Astrocyte (in vitro differentiated cells and primary cell): Measurements from ENCODE around the gene METRN. TPM values are rescaled to one million over a fixed set of nuclear protein-coding genes. Genes with fewer than 3 reads are reported as not detected.
A peak's percentile ranks its signal among the peaks of the same experiment; 100 is the strongest.
"Not testable (repeated sequence)": the region's sequence is repeated elsewhere in the genome, so short reads cannot be mapped to it uniquely, and the experiment has no call there.

Experiments
- DNase-seq: peaks from one replicate; pipeline ENCODE4 v3.0.0-alpha.2; 2010; ENCODE audit warnings: low read depth
- FAIRE-seq: peaks from 2 replicates; lab custom pipeline; 2011; peaks lifted over from hg19 to GRCh38; lab: Jason Lieb, UNC
- H2AFZ ChIP-seq: 2 replicates; pipeline ENCODE4 v1.6.0; 2012; ENCODE audit warnings: low read depth, low read length, inconsistent platforms
- H3K27ac ChIP-seq: 2 replicates; pipeline ENCODE4 v1.5.1; 2011; ENCODE audit warnings: low read depth, low read length, inconsistent platforms
- H3K27me3 ChIP-seq: 2 replicates; pipeline ENCODE4 v1.6.0; 2011; ENCODE audit warnings: low read length, inconsistent platforms; ENCODE audit not compliant: insufficient read depth
- H3K36me3 ChIP-seq: 2 replicates; pipeline ENCODE4 v1.5.1; 2011; ENCODE audit warnings: low read length, inconsistent platforms; ENCODE audit not compliant: insufficient read depth
- H3K4me1 ChIP-seq: 2 replicates; pipeline ENCODE4 v1.5.1; 2011; ENCODE audit warnings: low read length, inconsistent platforms; ENCODE audit not compliant: insufficient read depth
- H3K4me2 ChIP-seq: 2 replicates; pipeline ENCODE4 v1.6.0; 2012; ENCODE audit warnings: low read length, inconsistent platforms
- H3K4me3 ChIP-seq: 2 replicates; pipeline ENCODE4 v1.5.1; 2011; ENCODE audit warnings: low read depth, mild to moderate bottlenecking, low read length, inconsistent platforms; ENCODE audit not compliant: insufficient read depth
- H3K79me2 ChIP-seq: 2 replicates; pipeline ENCODE4 v1.6.0; 2012; ENCODE audit warnings: mild to moderate bottlenecking, low read length, inconsistent platforms; ENCODE audit not compliant: insufficient read depth
- H3K9ac ChIP-seq: 2 replicates; pipeline ENCODE4 v1.6.0; 2012; ENCODE audit warnings: mild to moderate bottlenecking, low read length, inconsistent platforms
- H3K9me3 ChIP-seq: 2 replicates; pipeline ENCODE4 v1.5.1; 2012; ENCODE audit warnings: low read depth, mild to moderate bottlenecking, low read length, inconsistent platforms; ENCODE audit not compliant: insufficient read depth
- H4K20me1 ChIP-seq: 2 replicates; pipeline ENCODE4 v1.6.0; 2012; ENCODE audit warnings: low read length, inconsistent platforms; ENCODE audit not compliant: insufficient read depth
- H3K27ac Mint-ChIP-seq: one replicate; pipeline ENCODE4 v1.8.0; 2021; ENCODE audit warnings: mild to moderate bottlenecking, mixed read lengths; ENCODE audit not compliant: unreplicated experiment
- H3K27me3 Mint-ChIP-seq: one replicate; pipeline ENCODE4 v1.8.0; 2021; ENCODE audit warnings: low read depth, mixed read lengths; ENCODE audit not compliant: unreplicated experiment
- H3K36me3 Mint-ChIP-seq: one replicate; pipeline ENCODE4 v1.8.0; 2021; ENCODE audit warnings: low read depth, mixed read lengths; ENCODE audit not compliant: unreplicated experiment
- H3K4me1 Mint-ChIP-seq: one replicate; pipeline ENCODE4 v1.8.0; 2021; ENCODE audit warnings: low read depth, mixed read lengths; ENCODE audit not compliant: unreplicated experiment
- H3K4me3 Mint-ChIP-seq: one replicate; pipeline ENCODE4 v1.8.0; 2021; ENCODE audit warnings: mild to moderate bottlenecking, moderate library complexity, mixed read lengths; ENCODE audit not compliant: unreplicated experiment
- H3K9me3 Mint-ChIP-seq: one replicate; pipeline ENCODE4 v1.8.0; 2021; ENCODE audit warnings: mild to moderate bottlenecking, mixed read lengths; ENCODE audit not compliant: unreplicated experiment
- EZH2 ChIP-seq: IDR thresholded peaks from 2 replicates; pipeline ENCODE4 v1.6.1; 2012; ENCODE audit warnings: mild to moderate bottlenecking, low read length, inconsistent platforms; ENCODE audit not compliant: insufficient read depth
- total RNA-seq: library from RNA; stranded (reverse); gene quantifications from 2 replicates; pipeline ENCODE4 v1.2.1, GENCODE V29; 2021
- TF ChIP-seq, protein P1 (sequence below): IDR thresholded peaks from 2 replicates; pipeline ENCODE4 v1.5.1; 2011; ENCODE audit warnings: low read depth, mild to moderate bottlenecking, inconsistent platforms, low read length, moderate library complexity; ENCODE audit not compliant: insufficient read depth

The METRN gene
- total RNA-seq, 1 donor from 2014 or later: 31.5 TPM

DNA sequence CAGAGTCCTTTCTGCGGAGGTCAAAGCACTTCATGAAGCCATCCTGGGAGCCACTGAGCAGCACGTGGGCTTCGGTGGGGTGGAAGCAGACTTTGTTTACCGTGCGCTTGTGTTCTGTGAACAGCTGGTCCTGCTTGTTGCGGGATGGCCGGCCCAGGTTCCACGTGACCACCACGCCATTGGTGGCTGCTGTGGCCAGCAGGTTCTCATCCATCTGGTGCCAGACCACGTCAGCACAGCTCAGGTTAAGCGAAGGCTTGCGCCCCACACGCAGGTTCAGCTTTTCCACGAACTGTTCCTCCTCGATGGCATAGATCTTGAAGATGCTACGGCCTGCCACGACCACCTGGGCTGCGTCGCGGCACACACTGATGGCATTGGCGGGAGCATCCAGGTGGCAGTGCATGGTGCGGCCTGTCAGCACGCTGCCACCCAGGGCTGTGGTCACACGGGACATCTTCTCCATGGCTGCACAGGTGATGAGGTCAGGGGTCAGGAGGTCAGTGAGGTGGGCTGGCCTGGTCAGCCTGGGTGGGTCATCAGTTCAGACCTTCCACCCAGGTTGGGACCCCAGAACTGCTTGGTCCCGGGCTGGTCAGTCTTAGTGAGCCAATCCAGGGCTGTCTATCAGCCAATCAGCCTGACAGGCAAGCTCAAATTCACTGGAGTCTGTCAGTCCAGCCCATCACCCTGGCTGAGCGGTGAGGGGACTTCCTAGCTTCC, 25.6 kb upstream of the METRN start:
- peak overlapping the region; percentile 99 for H3K4me2 ChIP-seq
- FAIRE-seq (no peak), DNase-seq (no peak)
- peaks cover 5% of the 10 kb centered on the region for H3K4me1 ChIP-seq
- H3K9me3 ChIP-seq: no peaks in the 10 kb centered on the region
- H3K27ac ChIP-seq: peak overlapping the region; percentile 79
- Mint-ChIP-seq H3K4me3 (peak overlapping the region; percentile 89), H3K27ac (peak overlapping the region; percentile 78), H3K9me3 (no peaks in the 10 kb centered on the region), H3K4me1 (peaks cover 4% of the 10 kb centered on the region), H3K36me3 (peaks cover 2% of the 10 kb centered on the region), H3K27me3 (peaks cover 9% of the 10 kb centered on the region)
- peaks cover 5% of the 10 kb centered on the region for H3K27me3 ChIP-seq
- peak overlapping the region; percentile 79 for H3K4me3 ChIP-seq
- no peak for TF ChIP-seq EZH2
- TF ChIP-seq, protein P1, sequence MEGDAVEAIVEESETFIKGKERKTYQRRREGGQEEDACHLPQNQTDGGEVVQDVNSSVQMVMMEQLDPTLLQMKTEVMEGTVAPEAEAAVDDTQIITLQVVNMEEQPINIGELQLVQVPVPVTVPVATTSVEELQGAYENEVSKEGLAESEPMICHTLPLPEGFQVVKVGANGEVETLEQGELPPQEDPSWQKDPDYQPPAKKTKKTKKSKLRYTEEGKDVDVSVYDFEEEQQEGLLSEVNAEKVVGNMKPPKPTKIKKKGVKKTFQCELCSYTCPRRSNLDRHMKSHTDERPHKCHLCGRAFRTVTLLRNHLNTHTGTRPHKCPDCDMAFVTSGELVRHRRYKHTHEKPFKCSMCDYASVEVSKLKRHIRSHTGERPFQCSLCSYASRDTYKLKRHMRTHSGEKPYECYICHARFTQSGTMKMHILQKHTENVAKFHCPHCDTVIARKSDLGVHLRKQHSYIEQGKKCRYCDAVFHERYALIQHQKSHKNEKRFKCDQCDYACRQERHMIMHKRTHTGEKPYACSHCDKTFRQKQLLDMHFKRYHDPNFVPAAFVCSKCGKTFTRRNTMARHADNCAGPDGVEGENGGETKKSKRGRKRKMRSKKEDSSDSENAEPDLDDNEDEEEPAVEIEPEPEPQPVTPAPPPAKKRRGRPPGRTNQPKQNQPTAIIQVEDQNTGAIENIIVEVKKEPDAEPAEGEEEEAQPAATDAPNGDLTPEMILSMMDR: no peak
- H3K9ac ChIP-seq: peak overlapping the region; percentile 92
- H3K36me3 ChIP-seq: no peaks in the 10 kb centered on the region
- H4K20me1 ChIP-seq: no peaks in the 10 kb centered on the region
- H2AFZ ChIP-seq: peak overlapping the region; percentile 79
- peaks cover 41% of the 10 kb centered on the region for H3K79me2 ChIP-seq

DNA sequence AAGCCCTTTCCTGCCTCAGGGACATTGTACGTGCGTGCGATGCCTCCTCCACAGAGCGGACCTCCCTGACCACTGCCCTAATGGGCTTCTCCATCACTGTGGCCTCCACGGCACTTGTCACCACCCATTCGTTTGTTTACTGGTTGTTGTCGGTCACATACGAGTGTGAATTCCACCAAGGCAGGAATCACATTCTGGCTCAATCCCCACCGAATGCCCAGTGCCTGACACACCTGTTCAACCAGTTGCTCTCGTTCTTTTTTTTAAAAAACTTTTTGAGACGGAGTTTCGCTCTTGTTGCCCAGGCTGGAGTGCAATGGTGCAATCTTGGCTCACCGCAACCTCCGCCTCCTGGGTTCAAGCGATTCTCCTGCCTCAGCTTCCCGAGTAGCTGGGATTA, 23.7 kb upstream of the METRN start:
- not testable (repeated sequence) for H3K36me3 ChIP-seq, H3K27ac ChIP-seq, H3K4me2 ChIP-seq, H3K9me3 ChIP-seq, H3K4me1 Mint-ChIP-seq, H3K4me3 ChIP-seq, H3K4me1 ChIP-seq, H3K27me3 ChIP-seq, FAIRE-seq, H2AFZ ChIP-seq, DNase-seq, H4K20me1 ChIP-seq, H3K36me3 Mint-ChIP-seq, H3K9me3 Mint-ChIP-seq, H3K27ac Mint-ChIP-seq, H3K9ac ChIP-seq
- peaks cover 28% of the 10 kb centered on the region for H3K79me2 ChIP-seq
- Mint-ChIP-seq H3K4me3 (peak overlapping the region; percentile 89), H3K27me3 (peaks cover 20% of the 10 kb centered on the region)

DNA sequence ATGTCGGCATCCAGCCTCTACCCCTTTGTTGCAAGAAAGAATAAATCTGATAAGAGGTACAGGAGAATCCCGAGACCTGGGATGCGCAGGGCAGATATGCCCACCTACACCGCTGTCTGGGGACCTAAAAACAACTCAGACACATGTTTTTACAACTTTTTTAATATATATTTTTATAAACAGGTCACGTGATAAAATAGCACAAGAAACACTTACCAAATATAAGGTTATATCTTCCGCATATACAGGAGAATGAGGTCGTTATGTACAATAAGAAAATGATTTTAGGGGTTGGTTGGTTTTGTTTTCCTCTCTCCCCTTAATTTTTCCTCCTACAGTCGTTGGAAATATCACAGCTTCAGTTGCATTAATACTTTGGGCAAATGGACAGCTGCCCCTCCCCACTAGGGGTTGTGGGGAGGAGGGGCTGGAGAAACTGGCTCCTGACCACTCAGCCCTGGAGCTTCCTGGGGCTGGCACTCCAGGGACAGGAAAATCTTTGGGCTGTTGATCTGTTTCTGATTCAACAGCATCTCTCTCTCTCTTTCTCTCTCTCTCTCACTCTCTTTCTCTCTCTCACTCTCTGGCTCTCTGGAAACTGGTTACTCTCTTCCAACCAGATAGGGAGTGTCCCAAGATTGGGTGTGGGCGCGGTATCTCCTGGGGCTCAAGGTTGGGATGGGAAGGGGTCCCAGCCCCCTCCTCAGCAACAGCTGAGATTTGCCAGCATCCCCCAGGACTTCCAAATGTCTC, 22.4 kb upstream of the METRN start:
- Mint-ChIP-seq H3K27ac (no peak overlapping the region), H3K4me3 (peak overlapping the region; percentile 50), H3K36me3 (peaks cover 2% of the 10 kb centered on the region), H3K27me3 (peaks cover 25% of the 10 kb centered on the region), H3K4me1 (peaks cover 2% of the 10 kb centered on the region), H3K9me3 (no peaks in the 10 kb centered on the region)
- Histone ChIP-seq H2AFZ (no peak overlapping the region), H3K27ac (no peak overlapping the region), H3K27me3 (peaks cover 10% of the 10 kb centered on the region), H3K4me1 (peaks cover 5% of the 10 kb centered on the region), H3K9ac (no peak overlapping the region), H3K4me3 (no peak overlapping the region), H3K36me3 (no peaks in the 10 kb centered on the region), H3K9me3 (no peaks in the 10 kb centered on the region), H3K4me2 (no peak overlapping the region), H3K79me2 (peaks cover 19% of the 10 kb centered on the region), H4K20me1 (no peaks in the 10 kb centered on the region)
- TF ChIP-seq, protein P1: no peak
- TF ChIP-seq EZH2: no peak
- no peak for DNase-seq
- FAIRE-seq: no peak
